Stimulated activated CD4-positive, alpha-beta T cell treated with anti-CD3 and anti-CD28 coated beads, TNF-alpha, amount 100 ng/mL, for 24 hours (primary cell): Measurements from ENCODE around the gene PDE5A.
A peak's percentile ranks its signal among the peaks of the same experiment; 100 is the strongest.
"Not testable (repeated sequence)": the region's sequence is repeated elsewhere in the genome, so short reads cannot be mapped to it uniquely, and the experiment has no call there.

Source experiments
- DNase-seq, 3 experiments: peaks; one replicate each; pipeline ENCODE4 v3.0.0-alpha.2; 2020; ENCODE audit warnings: low read depth in 3 of 3

Gene PDE5A

GRCh38 chr4:119470737-119471063, 157.9 kb downstream of the PDE5A start:
- not testable (repeated sequence) for DNase-seq

GRCh38 chr4:119470021-119470736, 158.4 kb downstream of the PDE5A start:
- not testable (repeated sequence) for DNase-seq

GRCh38 chr4:119469039-119469438, 159.6 kb downstream of the PDE5A start:
- not testable (repeated sequence) for DNase-seq

DNA sequence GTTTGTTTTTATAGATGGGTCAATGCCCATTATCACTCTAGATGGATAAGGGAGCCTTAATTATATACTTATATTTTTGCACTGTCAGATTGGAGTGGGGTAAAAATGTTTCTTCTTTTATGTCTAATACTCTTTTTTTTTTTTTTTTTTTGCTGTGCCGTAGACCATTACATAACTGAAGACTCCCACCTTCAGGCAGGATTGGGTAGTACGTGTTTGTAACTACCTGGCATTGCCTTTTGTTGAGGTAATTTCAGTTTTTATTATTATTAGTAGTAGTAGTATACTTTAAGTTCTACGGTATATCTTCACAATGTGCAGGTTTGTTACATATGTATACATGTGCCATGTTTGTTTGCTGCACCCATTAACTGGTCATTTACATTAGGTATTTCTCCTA, 165.9 kb downstream of the PDE5A start:
- DNase-seq = not testable (repeated sequence)

DNA sequence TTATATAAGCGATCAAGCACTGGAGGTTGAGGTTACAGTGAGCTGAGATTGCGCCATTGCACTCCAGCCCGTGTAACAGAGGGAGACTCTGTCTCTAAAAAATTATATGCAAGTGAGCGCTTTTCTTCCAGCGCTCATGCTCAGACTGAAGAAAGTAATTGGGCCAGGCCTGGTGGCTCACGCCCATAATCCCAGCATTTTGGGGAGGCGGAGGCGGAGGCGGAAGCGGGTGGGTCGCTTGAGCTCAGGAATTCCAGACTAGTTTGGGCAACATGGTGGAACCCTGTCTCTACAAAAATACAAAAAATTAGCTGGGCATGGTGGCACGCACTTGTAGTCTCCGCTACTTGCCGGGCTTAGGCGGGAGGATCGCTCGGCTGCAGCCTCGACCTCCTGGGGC, 172.9 kb downstream of the PDE5A start:
- not testable (repeated sequence) for DNase-seq

GRCh38 chr4:119454491-119455270, 173.9 kb downstream of the PDE5A start:
- peak; percentile 85 to 96 (median 92) for DNase-seq

- not testable (repeated sequence) for DNase-seq
Measured at GRCh38 chr4:119454151-119454490, 174.5 kb downstream of the PDE5A start.

- not testable (repeated sequence) for DNase-seq
Measured at GRCh38 chr4:119453286-119453685, 175.3 kb downstream of the PDE5A start.

DNA sequence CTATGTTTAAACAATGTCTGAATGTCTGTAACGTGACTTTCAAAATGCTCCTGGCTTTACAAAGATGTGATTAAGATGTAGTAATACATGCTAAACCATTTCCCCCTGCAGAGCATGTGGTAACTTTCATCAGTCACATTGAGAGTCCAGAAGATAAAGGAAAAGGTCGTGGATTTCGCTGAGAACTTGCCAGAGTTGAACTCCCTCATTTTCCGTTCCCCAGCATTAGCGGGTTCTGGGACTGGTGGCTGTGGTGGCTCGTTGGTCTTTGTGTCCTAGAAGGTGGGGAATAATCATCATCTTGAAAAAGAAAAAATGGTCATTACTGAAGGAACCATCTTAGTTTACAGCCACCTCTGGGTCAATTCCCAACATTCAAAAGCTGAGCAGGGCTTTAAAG, 178.8 kb downstream of the PDE5A start:
- DNase-seq = not testable (repeated sequence)
